GM19468 (cell line): ENCODE data around the gene GPI.
"Not testable (repeated sequence)": the region's sequence is repeated elsewhere in the genome, so short reads cannot be mapped to it uniquely, and the experiment has no call there.

Source experiments
- ATAC-seq: cut with Tn5 transposase; IDR thresholded peaks from one replicate; pipeline ENCODE4 v1.9.1; 2021; ENCODE audit warnings: mild to moderate bottlenecking, moderate library complexity, moderate number of reproducible peaks; ENCODE audit not compliant: unreplicated experiment; ENCODE audit errors: extremely low read depth

The GPI gene

GRCh38 chr19:34366738-34367623, 2.0 kb downstream of the GPI start:
- no peak for ATAC-seq

GRCh38 chr19:34367624-34367957, 2.6 kb downstream of the GPI start:
- ATAC-seq: no peak

- no peak for ATAC-seq
Measured at GRCh38 chr19:34368338-34368737, 3.3 kb downstream of the GPI start.

GRCh38 chr19:34369166-34369565, 4.2 kb downstream of the GPI start:
- not testable (repeated sequence) for ATAC-seq

- ATAC-seq: no peak
Measured at GRCh38 chr19:34370117-34370516, 5.1 kb downstream of the GPI start.

GRCh38 chr19:34370983-34371382, 6.0 kb downstream of the GPI start:
- ATAC-seq: no peak

GRCh38 chr19:34373601-34374288, 8.7 kb downstream of the GPI start:
- ATAC-seq: no peak

GRCh38 chr19:34375598-34375997, 10.6 kb downstream of the GPI start:
- no peak for ATAC-seq

GRCh38 chr19:34380639-34381241, 15.7 kb downstream of the GPI start:
- no peak for ATAC-seq

GRCh38 chr19:34381399-34382251, 16.6 kb downstream of the GPI start:
- no peak for ATAC-seq

- ATAC-seq: no peak
Measured at GRCh38 chr19:34382471-34382870, 17.5 kb downstream of the GPI start.

GRCh38 chr19:34383599-34383998, 18.6 kb downstream of the GPI start:
- ATAC-seq: no peak

- ATAC-seq: no peak
Measured at GRCh38 chr19:34386645-34387445, 21.8 kb downstream of the GPI start.

GRCh38 chr19:34387446-34387810, 22.4 kb downstream of the GPI start:
- ATAC-seq: no peak

GRCh38 chr19:34388745-34389144, 23.7 kb downstream of the GPI start:
- not testable (repeated sequence) for ATAC-seq

- no peak for ATAC-seq
Measured at GRCh38 chr19:34391813-34392212, 26.8 kb downstream of the GPI start.

GRCh38 chr19:34393031-34393430, 28.0 kb downstream of the GPI start:
- no peak for ATAC-seq

- no peak for ATAC-seq
Measured at GRCh38 chr19:34393629-34394028, 28.6 kb downstream of the GPI start.

GRCh38 chr19:34397853-34398252, 32.9 kb downstream of the GPI start:
- ATAC-seq: no peak

GRCh38 chr19:34399886-34400285, 34.9 kb downstream of the GPI start:
- no peak for ATAC-seq
